Medulla oblongata (tissue), 1 donor: ENCODE results near the gene SERTAD4.
"Not testable (repeated sequence)": the region's sequence is repeated elsewhere in the genome, so short reads cannot be mapped to it uniquely, and the experiment has no call there.

ENCODE experiments used
- DNase-seq: peaks from one replicate; pipeline ENCODE4 v3.0.0-alpha.2; 2015; ENCODE audit errors: extremely low spot score

SERTAD4 gene

GRCh38 chr1:210232511-210233215 lies at the start of gene SERTAD4:
Gene SERTAD4 (plus strand): TSS chr1:210232796. CDS start chr1:210237961, 5,165 bp downstream.
- peak; percentile 47 for DNase-seq

DNA sequence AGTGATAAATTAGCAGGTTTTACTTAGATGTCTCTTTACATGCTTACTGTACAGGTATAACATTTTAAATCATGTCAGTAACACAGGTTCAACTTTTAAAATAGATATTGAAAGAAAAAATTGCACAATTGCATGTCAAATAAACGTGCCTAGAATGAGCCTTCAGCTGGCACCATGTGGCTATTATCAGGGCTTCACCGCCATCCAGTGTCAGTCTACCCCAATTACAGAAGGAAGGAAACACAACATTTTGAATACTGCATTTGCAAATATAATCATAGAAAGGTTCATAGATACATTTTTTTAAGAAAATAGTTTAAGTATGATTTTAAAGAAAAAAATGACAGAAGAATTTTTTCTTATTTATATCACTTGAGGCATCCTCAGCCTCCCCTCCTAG lies 47.5 kb upstream of the SERTAD4 start:
- DNase-seq, result no peak

DNA sequence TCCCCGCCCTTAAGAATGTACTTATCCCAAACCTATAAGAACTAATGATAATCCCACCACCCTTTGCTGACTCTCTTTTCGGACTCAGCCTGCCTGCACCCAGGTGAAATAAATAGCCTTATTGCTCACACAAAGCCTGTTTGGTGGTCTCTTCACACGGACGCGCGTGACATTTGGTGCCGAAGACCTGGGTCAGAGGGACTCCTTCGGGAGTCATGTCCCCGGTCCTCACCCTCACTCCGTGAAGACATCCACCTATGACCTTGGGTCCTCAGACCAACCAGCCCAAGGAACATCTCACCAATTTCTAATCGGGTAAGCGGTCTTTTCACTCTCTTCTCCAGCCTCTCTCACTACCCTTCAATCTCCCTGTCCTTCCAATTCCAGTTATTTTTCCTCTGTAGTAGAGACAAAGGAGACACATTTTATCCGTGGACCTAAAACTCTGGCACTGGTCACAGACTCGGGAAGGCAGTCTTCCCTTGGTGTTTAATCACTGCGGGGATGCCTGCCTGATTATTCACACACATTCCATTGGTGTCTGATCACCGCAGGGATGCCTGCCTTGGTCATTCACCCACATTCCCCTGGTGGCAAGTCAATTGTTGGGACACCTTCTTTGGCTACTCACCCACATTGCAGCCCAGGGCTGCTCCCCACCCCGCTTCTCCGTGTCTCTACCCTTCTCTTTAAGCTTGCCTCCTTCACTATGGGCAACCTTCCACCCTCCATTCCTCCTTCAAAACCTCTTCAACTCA lies 44.6 kb upstream of the SERTAD4 start:
- DNase-seq, result not testable (repeated sequence)

- no peak for DNase-seq
Measured at GRCh38 chr1:210189426-210189825, 43.2 kb upstream of the SERTAD4 start.

DNA sequence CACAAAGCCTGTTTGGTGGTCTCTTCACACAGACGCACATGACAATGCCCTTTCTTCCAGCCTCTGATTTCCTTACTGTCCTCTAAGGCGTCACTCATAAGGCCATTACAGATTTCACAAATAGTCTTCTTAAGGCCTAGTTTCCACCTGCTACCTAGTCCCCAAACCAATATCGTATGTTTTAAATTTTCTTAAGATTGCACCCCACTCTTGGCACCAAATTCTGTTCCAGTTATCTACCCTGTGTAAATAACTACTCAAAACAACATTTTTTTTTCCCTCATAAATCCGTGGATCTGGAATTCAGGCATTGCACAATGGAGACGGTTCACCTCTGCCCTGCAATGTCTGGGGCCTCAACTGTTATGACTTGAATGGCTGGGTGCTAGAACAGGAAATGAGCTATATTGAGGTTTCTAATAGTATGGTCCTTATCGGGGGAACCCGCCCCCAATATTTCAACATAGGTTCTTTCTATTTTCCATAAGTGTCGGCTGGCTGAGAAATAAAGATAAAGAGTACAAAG lies 36.9 kb upstream of the SERTAD4 start:
- no peak for DNase-seq

- not testable (repeated sequence) for DNase-seq
Measured at GRCh38 chr1:210196266-210196665, 36.3 kb upstream of the SERTAD4 start.

- DNase-seq, result no peak
Measured at GRCh38 chr1:210198840-210199239, 33.8 kb upstream of the SERTAD4 start.

- no peak for DNase-seq
Measured at GRCh38 chr1:210200124-210200736, 32.4 kb upstream of the SERTAD4 start.

DNA sequence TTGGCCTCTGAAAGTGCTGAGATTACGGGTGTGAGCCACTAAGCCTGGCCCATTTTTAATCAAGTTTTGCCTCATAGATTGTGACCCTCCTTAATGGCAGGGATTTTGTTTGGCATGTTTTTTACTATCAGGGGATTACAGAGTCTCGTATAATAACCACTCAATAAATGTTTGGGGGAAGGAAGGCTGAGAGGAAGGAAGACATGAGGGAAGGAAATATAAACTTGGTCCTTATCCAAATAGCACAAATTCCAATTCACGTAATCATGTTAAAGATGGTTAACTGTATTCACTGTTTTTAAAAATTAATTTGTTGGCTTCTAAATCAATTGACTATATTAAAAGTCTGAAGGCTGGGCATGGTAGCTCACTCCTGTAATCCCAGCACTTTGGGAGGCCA lies 30.9 kb upstream of the SERTAD4 start:
- DNase-seq, result no peak

DNA sequence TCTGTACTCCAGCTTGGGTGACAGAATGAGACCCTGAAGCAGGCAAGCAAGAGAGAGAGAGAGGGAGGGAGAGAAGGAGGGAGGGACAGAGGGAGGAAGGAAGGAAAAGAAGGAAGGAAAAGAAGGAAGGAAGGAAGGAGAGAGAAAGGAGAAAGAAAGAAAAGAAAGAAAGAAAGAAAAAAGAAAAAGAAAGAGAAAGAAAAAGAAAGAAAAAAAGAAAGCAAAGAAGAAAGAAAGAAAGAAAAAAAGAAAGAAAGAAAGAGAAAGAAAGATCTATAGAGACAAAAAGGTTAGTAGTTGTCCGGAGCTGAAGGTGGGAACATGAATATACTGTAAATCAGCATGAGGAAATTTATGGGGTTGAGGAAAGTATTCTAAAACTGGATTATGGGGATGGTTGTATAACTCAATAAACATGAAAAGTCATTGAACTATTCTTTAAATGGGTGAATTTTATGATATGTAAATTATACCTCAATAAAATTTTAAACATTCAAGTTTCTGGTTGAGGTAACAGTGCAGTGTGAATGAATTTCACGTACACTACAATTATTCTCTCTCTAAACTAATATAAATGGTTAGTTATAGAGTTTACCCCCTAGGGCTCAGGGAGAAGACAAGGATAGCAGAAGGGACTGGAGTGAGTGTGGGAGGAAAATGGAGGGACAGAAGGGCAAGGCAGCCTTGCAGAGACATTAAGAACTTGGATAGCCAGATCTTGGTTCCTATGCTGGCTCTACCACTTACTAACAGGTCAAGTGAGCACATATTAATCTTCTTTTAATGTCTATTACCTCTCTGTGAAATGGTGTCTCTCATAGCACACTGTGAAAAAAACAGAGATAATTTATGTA lies 24.8 kb upstream of the SERTAD4 start:
- no peak for DNase-seq

DNA sequence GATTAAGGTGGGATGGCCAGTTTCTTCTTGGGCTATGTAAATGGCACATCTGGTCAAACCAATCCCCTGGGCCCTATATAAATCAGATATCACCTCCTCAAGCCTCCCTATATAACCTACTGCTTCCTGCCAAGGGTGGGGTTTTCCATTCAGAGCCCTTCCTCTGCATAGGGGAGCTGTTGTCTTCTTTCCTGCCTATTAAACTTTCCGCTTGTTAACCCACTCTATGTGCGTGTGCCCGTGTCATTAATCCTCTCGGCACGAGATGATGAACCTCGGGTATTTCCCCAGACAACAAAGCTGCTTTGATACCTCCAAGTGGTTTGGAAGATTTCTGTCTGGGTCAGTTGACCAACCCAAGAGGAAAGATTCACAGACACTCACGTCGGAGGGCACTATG lies 19.3 kb upstream of the SERTAD4 start:
- no peak for DNase-seq

- no peak for DNase-seq
Measured at GRCh38 chr1:210214573-210215409, 17.8 kb upstream of the SERTAD4 start.

- DNase-seq, result no peak
Measured at GRCh38 chr1:210217482-210217881, 15.1 kb upstream of the SERTAD4 start.

GRCh38 chr1:210218047-210218446 lies 14.5 kb upstream of the SERTAD4 start:
- no peak for DNase-seq

- DNase-seq, result no peak
Measured at GRCh38 chr1:210222340-210223006, 10.1 kb upstream of the SERTAD4 start.

DNA sequence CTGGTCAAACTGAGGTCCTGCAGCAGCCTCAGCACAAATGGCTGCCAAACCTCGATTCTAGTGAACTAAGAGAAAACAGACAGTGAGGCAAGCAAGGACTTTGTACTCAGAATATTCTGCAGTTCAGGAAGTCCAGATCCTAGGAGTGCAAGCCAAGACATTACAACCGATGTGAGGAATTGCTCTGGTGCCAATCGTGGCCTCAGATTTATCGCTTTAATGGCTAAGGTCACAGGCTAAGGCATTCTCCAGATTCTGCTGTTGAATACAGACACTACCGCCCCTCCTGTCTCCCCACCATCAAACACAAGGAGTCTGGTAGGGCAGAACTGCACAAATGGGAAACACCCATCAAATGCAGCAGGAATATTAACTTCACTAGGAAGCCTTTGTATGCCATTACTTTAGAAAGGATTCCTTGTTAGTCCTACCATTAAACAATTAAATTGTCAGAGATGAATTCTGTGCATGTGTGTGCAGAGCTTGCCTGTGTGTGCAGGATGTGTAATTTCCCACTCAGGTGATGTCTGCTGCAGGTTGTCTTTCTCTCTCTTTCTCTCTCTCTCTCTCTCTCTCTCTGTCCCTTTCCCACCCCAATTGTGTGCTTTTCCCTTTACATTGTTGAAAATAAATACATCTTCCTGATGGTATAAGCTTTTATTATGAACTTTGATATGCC lies 9.2 kb upstream of the SERTAD4 start:
- no peak for DNase-seq

DNA sequence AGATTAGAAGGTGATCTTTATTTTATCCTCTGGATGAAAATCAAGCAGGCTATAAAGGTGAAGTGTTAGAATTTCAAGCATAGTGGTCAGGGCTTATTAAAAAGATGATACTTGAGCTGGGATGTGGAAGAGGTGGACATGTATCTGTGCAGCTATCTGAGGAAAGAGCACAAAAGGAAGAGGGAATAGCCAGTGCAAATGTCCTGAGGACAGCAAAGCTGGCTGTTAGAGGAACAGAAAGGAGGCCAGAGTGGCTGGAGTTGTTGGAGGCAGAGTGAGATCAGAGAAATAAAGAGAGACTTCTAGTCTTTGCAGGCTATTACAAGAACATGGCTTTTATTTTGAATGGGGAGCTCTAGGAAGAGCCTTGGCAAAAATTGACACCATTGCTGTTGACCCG lies 4.4 kb upstream of the SERTAD4 start:
- DNase-seq, result no peak

DNA sequence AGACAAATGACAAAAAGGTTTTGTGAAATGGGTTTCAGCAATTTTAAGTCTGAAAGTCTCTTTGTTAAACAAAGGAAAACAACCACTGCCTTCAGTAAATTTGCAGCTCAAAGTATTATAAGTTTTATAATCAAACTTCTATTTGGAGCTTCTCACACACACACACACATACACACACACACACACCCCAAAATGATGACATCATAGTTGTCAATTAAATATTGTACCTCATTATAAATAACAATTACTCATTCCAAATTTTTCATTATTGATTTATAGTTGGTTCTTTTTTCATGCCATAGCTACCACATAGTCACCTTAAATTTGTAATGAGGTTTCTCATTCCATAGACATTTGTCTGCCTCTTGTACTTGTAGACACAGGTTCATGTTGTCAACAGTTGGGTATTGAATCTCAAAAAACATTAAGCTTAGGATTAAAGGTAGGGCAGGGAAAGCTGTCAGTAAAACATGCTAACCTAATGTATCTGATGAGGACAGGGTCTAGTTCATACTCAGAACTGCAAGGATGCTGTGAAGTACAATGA lies 2.4 kb upstream of the SERTAD4 start:
- DNase-seq, result no peak

GRCh38 chr1:210231846-210232510 lies 618 bp upstream of the SERTAD4 start:
- DNase-seq, result no peak
